SIG-M5 treated with dmso at 0.1 percent for 504 hours (cell line): ENCODE measurements around the gene TRABD2A.

Experiments used
- DNase-seq: peaks from one replicate; lab custom pipeline; 2025; ENCODE audit not compliant: unreplicated experiment; lab: John Stamatoyannopoulos, UW

The TRABD2A gene

DNA sequence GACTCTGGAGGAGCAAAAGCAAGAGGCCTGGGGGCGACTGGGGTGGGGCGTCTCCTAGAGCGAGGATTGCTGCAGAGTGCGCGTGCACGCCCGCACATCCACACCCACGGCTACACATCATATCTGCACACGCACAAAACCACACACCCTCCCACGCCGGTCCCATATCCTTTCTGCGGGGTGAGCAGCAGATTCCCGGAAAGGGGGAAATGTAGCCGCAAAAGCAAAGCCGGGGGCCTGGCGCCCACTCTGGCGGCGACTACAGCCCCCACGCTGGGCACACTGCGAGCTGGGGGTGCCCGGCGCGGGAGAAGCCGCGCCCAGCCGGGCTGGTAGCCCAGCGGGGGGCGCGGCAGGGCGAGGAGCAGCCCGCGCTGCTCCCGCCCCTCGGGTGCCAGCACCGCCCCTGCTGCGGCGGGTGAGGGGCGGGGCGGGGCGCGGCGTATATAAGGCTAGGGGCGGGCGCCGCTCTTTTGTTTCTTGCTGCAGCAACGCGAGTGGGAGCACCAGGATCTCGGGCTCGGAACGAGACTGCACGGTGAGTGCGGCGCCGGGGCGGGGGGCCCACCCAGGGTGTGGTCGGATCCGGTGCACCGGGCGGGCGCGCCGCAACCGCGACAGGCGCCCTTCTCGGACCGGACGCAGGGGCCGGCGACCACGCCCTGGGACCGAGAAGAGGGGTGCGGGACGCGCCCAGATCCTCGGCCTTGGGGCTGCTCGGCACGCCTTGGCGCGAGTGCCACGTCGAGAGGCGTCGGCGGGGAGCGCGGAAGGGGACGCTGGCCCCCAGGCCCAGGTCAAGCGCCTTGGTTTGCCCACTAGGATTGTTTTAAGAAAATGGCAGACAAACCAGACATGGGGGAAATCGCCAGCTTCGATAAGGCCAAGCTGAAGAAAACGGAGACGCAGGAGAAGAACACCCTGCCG is 24.6 kb upstream of the TRABD2A start, which contains the start of gene TMSB10:
TMSB10 (plus strand) TSS at position 476 of the 927 bp plus-strand sequence.
- peak; percentile 69 for DNase-seq

DNA sequence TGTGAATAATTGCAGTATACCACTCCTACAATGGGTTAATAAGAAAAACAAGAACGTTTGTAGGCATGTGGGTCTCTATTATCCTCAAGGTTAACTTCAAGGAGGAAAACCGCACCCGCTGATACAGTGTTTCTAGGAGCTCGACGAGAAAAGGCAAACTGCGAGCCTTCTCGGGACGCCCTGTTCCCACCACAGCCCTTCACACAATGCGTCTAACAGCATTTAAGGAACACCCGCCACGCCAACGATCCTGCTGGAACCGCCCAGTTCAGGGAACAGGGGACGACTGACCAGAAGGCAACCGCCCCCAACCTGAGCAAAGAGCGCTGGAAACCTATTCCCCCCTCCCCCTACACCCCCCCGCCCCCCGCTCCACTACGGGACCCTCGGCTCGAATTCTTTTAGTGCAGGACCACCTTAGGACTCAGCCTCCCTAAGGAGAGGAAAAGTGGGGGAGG is 23.9 kb upstream of the TRABD2A start:
- no peak for DNase-seq

DNA sequence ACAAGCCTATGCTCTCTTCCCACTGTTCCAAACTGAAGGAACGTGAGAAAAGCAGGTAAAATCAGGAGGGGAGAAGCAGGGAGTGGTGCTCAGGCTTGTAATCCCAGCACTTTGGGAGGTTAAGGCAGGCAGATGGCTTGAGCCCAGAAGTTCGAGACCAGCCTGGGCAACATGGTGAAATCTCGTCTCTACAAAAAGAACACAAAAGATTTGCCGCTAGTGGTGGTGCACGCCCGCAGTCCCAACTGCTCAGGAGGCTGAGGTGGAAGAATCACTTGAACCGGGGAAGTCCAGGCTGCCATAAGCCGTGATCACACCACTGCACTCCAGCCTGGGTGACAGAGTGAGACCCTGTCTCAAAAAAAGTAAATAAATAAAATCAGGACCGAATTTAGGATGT is 23.3 kb upstream of the TRABD2A start:
- no peak for DNase-seq

DNA sequence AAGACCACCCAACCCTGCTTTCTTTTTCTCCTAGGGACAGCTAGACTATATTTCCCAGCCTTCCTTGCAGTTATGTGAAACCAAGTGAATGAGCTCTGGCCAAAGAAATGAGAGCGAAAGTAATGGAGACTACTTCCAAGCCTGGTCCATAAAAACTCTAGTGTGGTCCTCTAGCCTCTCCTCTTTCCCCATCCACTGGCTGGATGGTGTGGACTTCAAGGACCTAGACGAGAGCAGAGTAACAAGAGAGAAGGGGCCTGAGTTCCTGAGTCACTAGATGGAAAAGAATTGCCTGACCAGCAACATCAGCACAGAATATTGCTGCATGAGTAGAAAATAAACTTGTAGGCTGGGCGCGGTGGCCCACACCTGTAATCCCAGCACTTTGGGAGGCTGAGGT is 21.6 kb upstream of the TRABD2A start:
- no peak for DNase-seq

DNA sequence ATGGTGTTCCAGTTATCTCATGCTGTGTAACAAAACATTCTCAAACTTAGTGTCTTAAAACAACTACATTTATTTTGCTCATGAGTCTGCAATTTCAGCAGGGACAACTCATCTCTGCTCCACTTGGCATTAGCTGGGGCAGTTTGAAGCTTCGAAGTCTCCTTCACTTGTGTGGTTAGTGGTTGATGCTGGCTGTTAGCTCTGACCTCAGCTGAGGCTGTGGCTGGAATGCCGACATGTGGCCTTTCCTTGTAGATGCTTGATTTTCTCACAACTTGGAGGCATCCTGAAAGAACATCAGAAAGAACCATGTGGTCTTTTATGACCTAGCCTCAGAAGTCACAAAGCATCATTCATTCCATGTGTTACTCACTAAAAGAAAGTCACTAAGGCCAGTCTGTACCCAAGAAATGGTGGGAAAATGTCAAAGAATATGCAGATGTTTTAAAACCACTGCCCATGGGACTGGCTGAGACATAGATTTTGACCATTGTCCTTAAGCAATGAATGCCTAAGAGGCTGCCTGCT is 20.8 kb upstream of the TRABD2A start:
- DNase-seq: no peak

DNA sequence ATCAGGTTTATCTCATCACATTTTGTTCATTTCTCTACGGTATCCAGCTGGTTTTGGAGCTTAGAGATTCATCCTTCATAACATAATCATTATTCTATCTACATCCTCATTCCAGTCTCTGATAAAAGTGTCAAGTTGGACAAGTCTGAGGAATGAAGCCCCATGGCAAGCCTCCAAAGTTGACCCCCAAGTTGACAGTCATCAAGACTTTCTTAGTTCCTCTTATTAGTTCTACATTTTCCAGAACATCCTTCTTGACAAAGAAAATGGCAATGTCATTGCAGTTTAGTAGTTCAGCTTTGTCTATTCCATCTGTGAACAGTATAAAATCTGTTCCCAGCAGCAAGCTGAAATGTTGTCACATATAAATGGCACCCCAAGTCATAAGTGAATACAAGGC is 20.1 kb upstream of the TRABD2A start:
- peak; percentile 34 for DNase-seq

DNA sequence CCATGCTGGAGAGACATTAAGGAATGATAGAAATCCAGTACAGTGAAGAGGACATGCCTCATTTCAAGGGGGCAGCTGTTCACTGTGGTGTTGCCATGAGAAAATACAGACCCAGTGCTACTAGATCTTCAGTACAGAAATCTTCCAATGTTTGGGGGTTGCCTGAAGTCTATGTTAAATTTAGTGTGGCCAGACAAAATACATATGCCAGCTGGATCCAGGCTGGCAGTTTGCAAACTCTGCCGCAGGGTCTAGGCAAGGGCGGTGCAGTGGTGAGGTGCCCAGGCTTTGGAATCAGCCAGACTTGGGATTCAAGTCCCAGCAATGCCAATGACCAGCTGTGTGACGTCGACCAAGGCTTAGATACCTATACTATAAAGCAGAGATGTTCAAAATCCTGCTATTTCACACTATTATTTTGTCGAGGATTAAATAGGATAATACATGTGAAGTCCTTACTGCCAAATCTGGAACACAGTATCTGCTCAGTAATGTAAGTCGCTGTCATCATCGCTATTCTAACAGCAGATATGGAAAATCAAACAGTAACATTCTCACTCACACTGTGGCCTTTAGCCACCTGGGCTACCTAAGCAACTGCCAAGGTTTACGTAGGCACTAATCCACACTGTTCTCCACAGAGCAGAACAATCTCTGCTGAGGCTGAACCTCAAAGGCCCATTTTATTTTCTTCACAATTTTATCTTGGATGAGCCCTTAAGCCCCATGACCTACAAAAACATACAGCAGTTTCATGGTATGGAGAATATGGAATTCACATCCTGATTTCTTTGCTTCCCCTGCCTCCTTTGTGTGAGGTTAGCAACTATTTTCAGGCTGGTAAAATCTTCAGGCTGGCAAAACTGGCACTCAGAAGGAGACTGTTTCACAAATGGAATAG is 18.7 kb upstream of the TRABD2A start:
- DNase-seq: no peak

DNA sequence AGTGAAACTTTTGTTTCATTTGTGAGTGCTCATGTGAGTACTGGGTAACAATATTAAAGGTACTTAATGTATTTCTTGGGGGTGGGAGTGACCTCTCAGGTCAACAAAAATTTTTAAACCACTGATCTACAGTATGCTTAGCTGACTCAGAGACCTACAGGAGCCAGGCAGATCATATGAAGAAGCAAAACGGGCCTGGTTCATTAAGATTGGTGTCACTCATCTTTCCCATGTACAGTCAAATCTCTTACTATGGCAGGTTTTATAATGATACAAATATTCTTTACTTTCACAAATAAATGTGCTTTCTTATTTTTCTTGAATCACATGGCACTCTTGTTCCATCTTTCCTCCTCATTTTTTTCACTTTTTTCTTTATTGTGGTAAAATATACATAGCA is 16.9 kb upstream of the TRABD2A start:
- DNase-seq: no peak

DNA sequence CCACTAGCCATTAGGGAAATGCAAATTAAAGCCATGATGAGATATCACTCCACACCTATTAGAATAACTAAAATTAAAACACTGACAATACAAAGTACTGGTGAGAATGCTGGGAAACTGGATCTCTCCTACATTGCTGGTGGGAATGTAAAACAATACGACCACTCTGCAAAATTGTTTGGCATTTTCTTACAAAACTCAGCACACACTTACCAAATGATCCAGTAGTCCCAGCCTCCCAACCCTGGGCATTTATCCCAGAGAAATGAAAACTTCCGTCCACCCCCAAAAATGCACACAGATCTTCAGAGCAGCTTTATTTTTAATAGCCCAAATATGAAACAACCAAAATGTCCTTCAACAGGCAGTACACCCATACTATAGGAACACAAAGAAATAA is 15.7 kb upstream of the TRABD2A start:
- no peak for DNase-seq

DNA sequence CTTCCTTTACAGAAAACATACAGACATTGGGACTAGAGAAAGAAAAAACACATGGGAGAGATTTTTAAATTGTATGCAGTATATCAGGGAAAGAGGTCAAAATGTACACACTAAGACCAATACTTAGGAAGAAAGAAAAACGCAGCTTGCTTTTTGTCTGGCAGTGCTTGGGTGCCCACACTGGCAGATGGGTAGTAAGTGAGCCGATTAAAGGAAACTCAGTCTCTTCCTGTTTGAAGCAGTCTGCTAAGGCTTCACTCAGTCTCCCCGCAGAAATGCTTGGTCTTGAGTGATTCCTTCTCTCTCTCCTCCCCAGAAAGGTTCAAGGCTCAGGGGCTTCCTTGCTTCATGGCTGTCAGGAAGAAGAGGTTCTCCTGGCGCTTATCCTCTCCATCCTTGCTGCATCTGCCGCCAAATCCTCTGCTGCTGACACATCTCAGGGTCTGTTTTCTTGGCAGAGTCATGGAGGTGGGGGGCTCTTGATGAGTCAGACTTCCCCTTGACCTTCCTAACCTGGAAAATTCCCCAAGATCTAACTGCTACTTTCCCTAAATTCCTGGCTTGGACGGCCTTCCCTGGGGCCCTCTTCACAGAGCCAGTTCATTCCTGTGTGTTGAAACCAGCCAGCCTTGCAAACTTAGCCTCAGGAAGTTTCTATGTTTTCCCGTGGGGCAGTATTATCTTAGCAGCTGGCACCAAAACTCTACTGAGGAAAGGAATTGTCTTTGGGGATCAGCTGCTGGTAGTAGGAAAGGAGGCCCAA is 14.1 kb upstream of the TRABD2A start:
- DNase-seq: no peak

DNA sequence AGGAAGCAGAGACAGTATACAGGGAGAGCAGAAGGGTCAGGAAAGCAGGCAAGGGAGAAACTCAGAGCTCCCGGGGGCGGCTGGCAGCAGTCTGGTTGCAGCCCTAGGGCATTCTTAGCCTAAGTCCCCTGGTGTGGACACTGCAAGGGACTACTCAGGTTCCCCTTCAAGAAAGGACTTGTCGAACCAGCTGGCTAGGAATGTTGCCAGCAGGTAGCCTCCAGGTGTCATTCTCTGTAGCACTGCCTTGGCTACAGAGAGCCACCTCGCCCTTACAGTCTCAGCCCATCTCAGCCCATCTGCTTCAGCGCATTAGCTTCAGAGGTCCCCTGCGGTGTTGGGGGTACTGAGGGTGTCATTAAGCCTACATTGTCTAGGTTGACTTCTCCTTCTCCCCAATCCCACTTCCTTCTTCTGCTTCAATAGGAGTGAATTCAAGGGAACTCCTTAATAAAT is 13.3 kb upstream of the TRABD2A start:
- DNase-seq: peak; percentile 40

DNA sequence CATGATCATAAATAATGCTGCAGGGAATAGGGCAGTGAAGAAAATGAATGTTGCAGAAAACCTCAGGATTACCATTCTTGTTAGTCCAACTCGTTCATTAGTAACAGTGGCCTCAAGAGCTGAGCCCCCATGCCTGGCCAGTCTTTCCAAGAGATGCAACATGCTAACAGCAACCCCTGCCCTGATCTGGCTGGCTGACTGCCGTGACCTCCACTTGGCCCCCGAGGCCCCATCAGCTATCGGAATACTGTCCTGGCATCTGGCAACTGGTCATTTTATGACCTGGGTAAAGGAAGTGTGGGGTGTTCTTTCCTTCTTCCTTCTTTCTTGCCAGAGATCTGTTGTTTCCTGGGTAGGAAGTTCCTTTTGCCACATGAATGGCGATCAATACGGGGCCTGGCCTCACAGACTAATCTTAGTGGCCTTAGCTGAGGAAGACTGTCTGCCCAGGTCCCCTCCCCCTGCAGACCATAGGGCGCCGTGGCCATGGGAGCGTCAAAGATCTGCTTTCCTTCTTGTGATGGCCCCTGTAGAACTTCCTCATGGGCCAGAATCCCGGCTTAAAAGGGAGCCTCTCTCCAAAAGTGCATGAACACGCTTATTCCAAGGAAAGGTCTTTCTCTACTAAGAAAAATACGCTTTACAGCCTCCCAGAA is 10.6 kb upstream of the TRABD2A start:
- no peak for DNase-seq

DNA sequence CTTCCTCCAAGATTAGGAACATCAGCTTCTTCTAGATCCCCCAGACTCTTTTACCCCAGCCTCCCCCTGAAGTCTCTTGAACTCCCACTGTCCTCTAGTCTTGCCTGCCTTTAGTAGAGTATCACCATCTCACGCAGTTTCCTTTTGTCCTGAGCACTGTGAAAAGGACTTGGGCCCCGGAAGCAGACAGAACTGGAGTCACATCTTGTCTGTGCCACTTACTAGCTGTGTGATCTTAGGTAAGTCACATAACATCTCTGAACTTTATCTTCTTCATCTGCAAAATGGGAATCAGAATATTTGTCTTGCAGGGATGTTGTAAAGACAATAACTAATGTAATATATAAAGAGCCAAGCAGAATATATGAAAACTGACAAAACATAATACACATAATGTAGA is 8.4 kb upstream of the TRABD2A start:
- DNase-seq: no peak

DNA sequence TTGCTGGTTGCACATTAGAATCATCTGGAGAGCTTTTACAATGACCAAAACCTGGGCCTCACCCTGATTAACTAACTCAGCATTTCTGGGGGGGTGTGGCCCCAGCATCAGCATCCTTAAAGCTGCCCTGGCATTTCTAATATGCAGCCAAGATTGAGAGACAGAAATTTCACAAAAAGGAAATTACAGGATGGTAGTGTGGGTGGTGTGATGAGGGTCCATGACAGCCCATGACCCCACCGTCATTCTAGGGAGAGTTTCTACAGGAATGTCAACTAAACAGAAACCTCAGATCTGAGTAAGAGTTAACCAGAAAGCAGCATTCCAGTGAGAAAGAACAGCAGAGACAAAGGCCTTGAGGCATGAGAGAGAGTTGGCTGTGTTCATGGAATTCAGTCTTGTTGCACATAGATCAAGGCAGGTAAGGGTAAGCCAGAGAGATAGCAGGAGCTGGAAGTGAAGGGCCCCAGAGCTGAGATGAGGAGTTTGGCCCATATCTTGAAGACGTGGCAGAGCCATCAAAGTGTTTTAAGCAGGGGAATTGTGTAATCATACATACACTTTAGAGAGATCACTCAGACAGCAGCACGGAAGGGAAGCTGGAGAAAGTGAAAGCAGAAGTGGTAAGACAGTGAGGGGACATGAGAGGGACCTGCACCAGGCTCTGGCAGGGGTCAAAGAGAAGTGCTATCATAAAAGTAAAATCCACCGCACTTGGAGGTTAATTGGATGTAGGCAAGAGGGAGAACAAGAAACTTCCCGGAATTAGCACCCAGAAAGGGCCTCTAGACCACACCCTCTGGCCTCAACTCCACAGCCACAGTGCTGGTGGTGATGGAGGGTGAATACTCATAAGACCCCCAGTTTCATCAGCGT is 7.8 kb upstream of the TRABD2A start:
- peak; percentile 99 for DNase-seq

DNA sequence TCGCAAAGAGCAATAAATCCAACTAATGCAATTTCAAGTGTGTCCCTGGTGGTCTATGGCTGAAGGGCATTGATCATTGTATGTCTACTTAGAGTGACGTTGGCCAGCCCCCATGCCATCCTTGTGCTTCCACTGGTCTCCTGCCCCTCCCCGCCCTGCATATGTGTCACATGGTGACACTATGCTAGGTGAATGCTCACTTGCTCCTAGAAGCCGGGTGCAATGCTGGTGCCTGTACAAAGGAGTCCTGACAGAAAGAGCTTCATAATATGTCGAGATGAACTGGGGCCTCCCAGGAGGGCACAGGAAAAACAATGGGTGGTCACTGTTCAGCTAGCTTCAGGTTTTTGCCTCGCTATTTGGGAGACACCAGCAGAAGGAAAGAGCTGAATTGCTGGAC is 5.9 kb upstream of the TRABD2A start:
- DNase-seq: no peak

DNA sequence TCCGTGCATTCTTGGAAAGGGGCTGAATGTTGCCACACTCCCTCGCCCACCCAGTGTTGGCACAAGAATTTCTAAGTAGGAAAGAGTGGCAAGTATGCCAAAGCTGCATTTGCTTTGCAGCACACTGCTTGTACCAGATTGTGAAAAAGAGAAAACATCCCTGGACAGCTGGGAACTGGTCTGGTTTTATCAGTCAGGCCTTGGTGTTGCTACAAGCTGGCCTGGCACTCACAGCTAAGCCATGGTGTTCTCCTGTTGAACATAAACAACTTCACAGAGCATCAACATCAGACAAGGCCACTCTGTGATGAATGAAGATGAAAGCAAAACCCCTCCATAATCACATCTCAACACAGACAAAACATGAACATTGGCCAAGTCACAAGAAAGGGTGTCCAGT is 4.2 kb upstream of the TRABD2A start:
- no peak for DNase-seq

DNA sequence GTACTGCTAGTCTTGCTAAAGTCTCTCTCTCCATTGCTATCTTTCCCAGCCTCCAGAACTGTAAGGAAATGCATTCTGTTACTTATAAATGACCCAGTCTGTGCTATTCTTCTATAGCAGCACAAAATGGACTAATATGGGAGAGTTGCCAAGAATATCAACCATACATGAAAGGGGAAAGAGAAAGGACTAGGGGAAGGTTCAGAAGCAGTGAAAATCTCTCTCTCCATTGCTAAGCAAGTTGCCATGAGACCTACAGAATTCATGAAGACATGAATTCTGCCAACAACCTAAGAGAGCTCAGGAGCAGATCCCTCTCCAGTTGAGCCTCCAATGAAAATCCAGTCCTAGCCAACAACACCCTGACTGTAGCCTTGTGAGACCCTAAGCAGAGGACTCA is 3.6 kb upstream of the TRABD2A start:
- no peak for DNase-seq

DNA sequence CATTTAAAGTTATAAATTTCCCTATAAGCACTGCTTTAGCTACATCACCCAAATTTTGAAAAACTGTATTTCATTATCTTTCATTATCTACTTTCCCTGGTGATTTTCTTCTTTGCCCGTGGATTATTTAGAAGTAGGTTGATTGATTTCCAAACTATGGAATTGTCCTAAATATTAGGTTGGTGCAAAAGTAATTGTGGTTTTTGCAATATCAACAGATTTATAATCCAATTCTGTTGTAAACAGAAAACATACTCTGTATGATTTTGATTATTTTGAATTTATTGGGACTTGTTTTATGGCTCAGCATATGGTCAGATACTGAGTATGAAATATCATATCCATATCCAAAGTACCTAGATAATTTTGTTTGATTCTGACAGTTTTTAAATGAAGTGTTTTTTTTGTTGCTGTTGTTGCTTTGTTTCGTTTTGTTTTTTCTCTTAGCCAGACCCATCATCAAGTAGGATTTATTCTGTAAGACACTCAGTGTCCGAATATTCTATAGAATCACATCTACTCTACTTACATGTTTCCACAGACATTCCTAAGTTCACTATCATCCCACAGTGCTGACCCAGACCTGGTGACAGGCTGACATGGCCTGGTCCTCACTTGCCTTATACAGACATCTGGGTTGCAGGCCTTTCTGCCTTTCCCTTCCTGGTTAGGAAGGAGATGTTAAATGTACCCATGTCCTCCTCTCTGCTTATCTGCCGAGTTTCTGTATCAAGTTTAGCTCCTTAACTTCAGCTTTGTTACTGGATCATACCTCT is 2.1 kb upstream of the TRABD2A start:
- DNase-seq: no peak

DNA sequence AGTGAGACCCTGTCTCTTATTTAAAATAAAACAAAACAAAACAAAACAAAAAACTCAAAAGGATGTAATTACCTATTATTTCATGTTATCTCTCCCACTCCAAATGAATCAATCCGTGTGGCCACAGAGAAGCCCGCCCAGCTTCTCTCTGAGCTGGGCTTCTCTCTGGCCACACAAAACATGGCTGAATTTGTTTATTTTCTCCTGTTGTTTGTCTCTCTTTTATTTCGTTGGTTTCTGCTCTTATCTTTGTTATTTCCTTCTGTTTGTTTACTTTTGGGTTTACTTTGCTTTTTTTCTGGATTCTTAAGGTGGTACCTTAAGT is 1.5 kb upstream of the TRABD2A start:
- no peak for DNase-seq
